NCI-H82 treated with DMSO at 0.1 percent for 48 hours (cell line): ENCODE data around the gene STX4.

Experiments used
- DNase-seq: peaks from one replicate; lab custom pipeline; 2025; ENCODE audit not compliant: unreplicated experiment; lab: John Stamatoyannopoulos, UW

STX4 gene

GRCh38 chr16:31082368-31083045, 49.1 kb downstream of the STX4 start:
- DNase-seq = no peak

- no peak for DNase-seq
These were observed 49.7 kb downstream of the STX4 start for GRCh38 chr16:31083081-31083480.

- DNase-seq = no peak
These were observed 50.2 kb downstream of the STX4 start for GRCh38 chr16:31083556-31083955.

- DNase-seq = no peak
These were observed 50.6 kb downstream of the STX4 start for GRCh38 chr16:31083981-31084380.

- no peak for DNase-seq
These were observed 51.4 kb downstream of the STX4 start for GRCh38 chr16:31084584-31085302.

- no peak for DNase-seq
These were observed 52.1 kb downstream of the STX4 start for GRCh38 chr16:31085411-31085810.

- no peak for DNase-seq
These were observed 52.7 kb downstream of the STX4 start for GRCh38 chr16:31085873-31086628.

- no peak for DNase-seq
These were observed 53.2 kb downstream of the STX4 start for GRCh38 chr16:31086629-31086906.

GRCh38 chr16:31087481-31087880, 54.1 kb downstream of the STX4 start:
- no peak for DNase-seq

- peak; percentile 3 for DNase-seq
These were observed 54.6 kb downstream of the STX4 start for GRCh38 chr16:31087971-31088370.

GRCh38 chr16:31088459-31089183, 55.3 kb downstream of the STX4 start, which contains the start of gene PRSS53:
Gene PRSS53, minus strand, starts transcription at chr16:31088943. Its CDS starts 134 bp downstream, at chr16:31088809.
- no peak for DNase-seq

- DNase-seq = no peak
These were observed 55.8 kb downstream of the STX4 start for GRCh38 chr16:31089199-31089598.
